H9 (cell line): ENCODE measurements around the gene PASD1. TPM values are rescaled to one million over a fixed set of nuclear protein-coding genes. Genes with fewer than 3 reads are reported as not detected.

ENCODE experiments used
- DNase-seq: peaks from one replicate; pipeline ENCODE4 v3.0.0-alpha.2; 2017
- H2AFZ ChIP-seq: one replicate; pipeline ENCODE4 v1.6.1; 2013; ENCODE audit warnings: mild to moderate bottlenecking, low read length, control low read depth, moderate library complexity
- H2AK5ac ChIP-seq: 2 replicates; pipeline ENCODE4 v1.6.1; 2013; ENCODE audit warnings: low read length, control low read depth, mixed read lengths; ENCODE audit not compliant: insufficient read length
- H2BK120ac ChIP-seq: one replicate; pipeline ENCODE4 v1.6.1; 2013; ENCODE audit warnings: low read depth, mild to moderate bottlenecking, low read length, control low read depth, inconsistent platforms; ENCODE audit not compliant: poor library complexity, severe bottlenecking
- H2BK12ac ChIP-seq: 2 replicates; pipeline ENCODE4 v1.6.1; 2013; ENCODE audit warnings: low read length, control low read depth, mixed read lengths, low read depth; ENCODE audit not compliant: insufficient read length
- H2BK15ac ChIP-seq: 2 replicates; pipeline ENCODE4 v1.6.1; 2013; ENCODE audit warnings: low read depth, low read length, control low read depth
- H2BK20ac ChIP-seq: one replicate; pipeline ENCODE4 v1.6.1; 2013; ENCODE audit warnings: low read depth, mild to moderate bottlenecking, low read length, control low read depth, inconsistent platforms; ENCODE audit not compliant: poor library complexity, severe bottlenecking
- H2BK5ac ChIP-seq: 2 replicates; pipeline ENCODE4 v1.6.1; 2013; ENCODE audit warnings: low read length, control low read depth, mixed read lengths; ENCODE audit not compliant: insufficient read length
- H3K14ac ChIP-seq: 2 replicates; pipeline ENCODE4 v1.6.1; 2013; ENCODE audit warnings: low read length, control low read depth; ENCODE audit not compliant: insufficient read depth
- H3K18ac ChIP-seq: 2 replicates; pipeline ENCODE4 v1.6.1; 2013; ENCODE audit warnings: low read depth, mild to moderate bottlenecking, mixed read lengths, low read length, control low read depth; ENCODE audit not compliant: insufficient read length
- H3K23ac ChIP-seq: 2 replicates; pipeline ENCODE4 v1.6.1; 2013; ENCODE audit warnings: low read length, control low read depth, mixed read lengths, low read depth; ENCODE audit not compliant: insufficient read length
- H3K23me2 ChIP-seq: 2 replicates; pipeline ENCODE4 v1.6.1; 2013; ENCODE audit warnings: low read depth, mild to moderate bottlenecking, mixed read lengths, low read length, control low read depth; ENCODE audit not compliant: insufficient read length, poor library complexity, severe bottlenecking
- H3K27ac ChIP-seq: 2 replicates; pipeline ENCODE4 v1.5.1; 2013; ENCODE audit warnings: low read length, control low read depth, mixed read lengths, low read depth; ENCODE audit not compliant: insufficient read length
- H3K27me3 ChIP-seq: 2 replicates; pipeline ENCODE4 v1.6.1; 2013; ENCODE audit warnings: low read length, control low read depth, inconsistent platforms; ENCODE audit not compliant: insufficient read depth
- H3K4ac ChIP-seq: 2 replicates; pipeline ENCODE4 v1.6.1; 2013; ENCODE audit warnings: low read depth, mild to moderate bottlenecking, control low read depth, inconsistent platforms, low read length, moderate library complexity
- H3K4me1 ChIP-seq: 2 replicates; pipeline ENCODE4 v1.6.1; 2013; ENCODE audit warnings: low read length, control low read depth, inconsistent platforms; ENCODE audit not compliant: insufficient read depth
- H3K4me2 ChIP-seq: 2 replicates; pipeline ENCODE4 v1.6.1; 2013; ENCODE audit warnings: low read length, control low read depth, mixed read lengths; ENCODE audit not compliant: insufficient read length, insufficient read depth
- H3K56ac ChIP-seq: 2 replicates; pipeline ENCODE4 v1.6.1; 2013; ENCODE audit warnings: low read depth, mild to moderate bottlenecking, mixed read lengths, low read length, control low read depth; ENCODE audit not compliant: insufficient read length
- H3K79me1 ChIP-seq: 2 replicates; pipeline ENCODE4 v1.6.1; 2013; ENCODE audit warnings: low read depth, mild to moderate bottlenecking, moderate library complexity, low read length, control low read depth, inconsistent platforms; ENCODE audit not compliant: insufficient read depth, poor library complexity, severe bottlenecking
- H3K79me2 ChIP-seq: 2 replicates; pipeline ENCODE4 v1.6.1; 2013; ENCODE audit warnings: low read length, control low read depth, inconsistent platforms; ENCODE audit not compliant: insufficient read depth
- H3K9ac ChIP-seq: 2 replicates; pipeline ENCODE4 v1.6.1; 2013; ENCODE audit warnings: low read length, control low read depth, mixed read lengths; ENCODE audit not compliant: insufficient read length; ENCODE audit errors: extremely low read depth
- H3K9me3 ChIP-seq: one replicate; pipeline ENCODE4 v1.6.1; 2013; ENCODE audit warnings: low read depth, low read length, inconsistent platforms; ENCODE audit not compliant: control insufficient read depth
- H3T11ph ChIP-seq: one replicate; pipeline ENCODE4 v1.6.1; 2013; ENCODE audit warnings: mild to moderate bottlenecking, low read length, control low read depth, inconsistent platforms
- H4K20me1 ChIP-seq: one replicate; pipeline ENCODE4 v1.6.1; 2013; ENCODE audit not compliant: control insufficient read depth, insufficient read length, insufficient read depth
- H4K5ac ChIP-seq: 2 replicates; pipeline ENCODE4 v1.6.1; 2013; ENCODE audit warnings: low read depth, mild to moderate bottlenecking, mixed read lengths, low read length, control low read depth; ENCODE audit not compliant: insufficient read length
- H4K8ac ChIP-seq: replicated peaks from 2 replicates; pipeline ENCODE4 v1.6.1; 2013; ENCODE audit warnings: low read length, control low read depth, mixed read lengths, low read depth; ENCODE audit not compliant: insufficient read length
- H4K91ac ChIP-seq: 2 replicates; pipeline ENCODE4 v1.6.1; 2013; ENCODE audit warnings: low read depth, mild to moderate bottlenecking, moderate library complexity, mixed read lengths, low read length, control low read depth; ENCODE audit not compliant: insufficient read length
- H3K27ac Mint-ChIP-seq, 3 experiments: 2 replicates in 2 of 3; 3 replicates in 1 of 3; pipeline ENCODE4 v1.8.0; 2020 to 2021; ENCODE audit warnings: mixed read lengths in 3 of 3, mild to moderate bottlenecking in 1 of 3, moderate library complexity in 1 of 3
- H3K27me3 Mint-ChIP-seq: 2 replicates; pipeline ENCODE4 v1.8.0; 2021; ENCODE audit warnings: low read depth, mild to moderate bottlenecking, moderate library complexity, mixed read lengths
- H3K36me3 Mint-ChIP-seq, 3 experiments: 2 replicates in 2 of 3; 3 replicates in 1 of 3; pipeline ENCODE4 v1.8.0; 2020 to 2021; ENCODE audit warnings: low read depth in 3 of 3, mixed read lengths in 3 of 3; ENCODE audit not compliant: insufficient read depth in 1 of 3
- H3K4me1 Mint-ChIP-seq, 2 experiments: 2 replicates each; pipeline ENCODE4 v1.8.0; 2020; ENCODE audit warnings: mixed read lengths in 2 of 2
- H3K4me3 Mint-ChIP-seq, 2 experiments: 2 replicates in 1 of 2; 3 replicates in 1 of 2; pipeline ENCODE4 v1.8.0; 2020 to 2021; ENCODE audit warnings: mild to moderate bottlenecking in 2 of 2, mixed read lengths in 2 of 2, moderate library complexity in 1 of 2
- H3K9me3 Mint-ChIP-seq, 2 experiments: 2 replicates in 1 of 2; 3 replicates in 1 of 2; pipeline ENCODE4 v1.8.0; 2020; ENCODE audit warnings: mild to moderate bottlenecking in 2 of 2, mixed read lengths in 2 of 2, moderate library complexity in 1 of 2
- WGBS: extraction: QIAGEN DNeasy Blood & Tissue Kit; methylation state at CpG from one replicate; pipeline ENCODE4 v1.1.7; 2013; ENCODE audit warnings: missing lambda C conversion rate, low lambda C conversion rate, mixed read lengths; ENCODE audit not compliant: insufficient read length; ENCODE audit errors: extremely low coverage; 5-methylcytosine and 5-hydroxymethylcytosine counted together
- total RNA-seq: library from RNA; stranded (reverse); gene quantifications from 2 replicates; pipeline ENCODE4 v1.2.1, GENCODE V29; 2021
- TF ChIP-seq, protein P1 (sequence below): fragments of 200-600 bp; sonication (generic); conservative IDR thresholded peaks from 3 replicates; pipeline ENCODE4 v1.8.0; 2021; ENCODE audit warnings: antibody characterized with exemption, mild to moderate bottlenecking

PASD1 gene
- total RNA-seq, 1 experiment from 2014 or later = not detected

DNA sequence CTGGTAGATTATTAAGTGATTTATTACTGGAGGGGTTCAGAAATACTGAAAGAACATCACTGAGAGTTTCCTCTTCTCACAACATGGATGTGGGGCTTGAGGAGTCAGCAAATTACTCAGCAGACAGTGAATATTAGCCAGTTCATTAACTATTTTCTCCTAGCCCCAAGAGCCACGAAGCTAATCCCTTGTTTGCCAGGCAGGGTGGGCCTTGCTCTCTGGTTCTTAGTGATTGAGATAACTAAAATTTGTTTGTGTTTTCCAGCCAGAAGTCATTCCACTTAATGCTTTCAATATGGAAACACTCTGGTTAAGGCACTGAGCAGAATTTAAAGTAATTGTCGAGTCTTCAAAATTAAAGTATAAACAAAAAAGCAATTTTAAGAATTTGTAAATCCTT lies 40.1 kb upstream of the PASD1 start:
- Histone ChIP-seq H3K9ac (no peak overlapping the region), H4K8ac (no peak overlapping the region), H3K18ac (no peak overlapping the region), H3K4me2 (no peak overlapping the region), H3K79me2 (no peaks in the 10 kb centered on the region), H3K79me1 (no peaks in the 10 kb centered on the region), H2BK20ac (no peak overlapping the region), H2BK12ac (no peak overlapping the region), H3K27ac (no peak overlapping the region), H3K14ac (no peak overlapping the region), H3K27me3 (no peaks in the 10 kb centered on the region), H3K23ac (no peak overlapping the region), H2AK5ac (no peak overlapping the region), H3T11ph (no peak overlapping the region), H2AFZ (no peak overlapping the region), H2BK120ac (no peak overlapping the region), H4K5ac (no peak overlapping the region), H3K23me2 (no peaks in the 10 kb centered on the region), H3K4me1 (no peaks in the 10 kb centered on the region), H3K56ac (no peak overlapping the region), H4K91ac (no peak overlapping the region), H2BK5ac (no peak overlapping the region), H3K9me3 (peaks cover 29% of the 10 kb centered on the region), H2BK15ac (no peak overlapping the region), H3K4ac (no peak overlapping the region), H4K20me1 (no peaks in the 10 kb centered on the region)
- Mint-ChIP-seq H3K27me3 (no peaks in the 10 kb centered on the region), H3K9me3 (peaks cover 42 to 56% of the 10 kb centered on the region in 2 experiments), H3K4me1 (peaks cover 13 to 20% of the 10 kb centered on the region in 2 experiments), H3K27ac (no peak overlapping the region), H3K36me3 (no peaks in the 10 kb centered on the region; a peak in 3 of 7 replicates), H3K4me3 (no peak overlapping the region)
- TF ChIP-seq, protein P1, sequence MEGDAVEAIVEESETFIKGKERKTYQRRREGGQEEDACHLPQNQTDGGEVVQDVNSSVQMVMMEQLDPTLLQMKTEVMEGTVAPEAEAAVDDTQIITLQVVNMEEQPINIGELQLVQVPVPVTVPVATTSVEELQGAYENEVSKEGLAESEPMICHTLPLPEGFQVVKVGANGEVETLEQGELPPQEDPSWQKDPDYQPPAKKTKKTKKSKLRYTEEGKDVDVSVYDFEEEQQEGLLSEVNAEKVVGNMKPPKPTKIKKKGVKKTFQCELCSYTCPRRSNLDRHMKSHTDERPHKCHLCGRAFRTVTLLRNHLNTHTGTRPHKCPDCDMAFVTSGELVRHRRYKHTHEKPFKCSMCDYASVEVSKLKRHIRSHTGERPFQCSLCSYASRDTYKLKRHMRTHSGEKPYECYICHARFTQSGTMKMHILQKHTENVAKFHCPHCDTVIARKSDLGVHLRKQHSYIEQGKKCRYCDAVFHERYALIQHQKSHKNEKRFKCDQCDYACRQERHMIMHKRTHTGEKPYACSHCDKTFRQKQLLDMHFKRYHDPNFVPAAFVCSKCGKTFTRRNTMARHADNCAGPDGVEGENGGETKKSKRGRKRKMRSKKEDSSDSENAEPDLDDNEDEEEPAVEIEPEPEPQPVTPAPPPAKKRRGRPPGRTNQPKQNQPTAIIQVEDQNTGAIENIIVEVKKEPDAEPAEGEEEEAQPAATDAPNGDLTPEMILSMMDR = no peak
- WGBS = no CpG with 5 or more reads among the region's 2 CpGs
- no peak for DNase-seq
